Keratinocyte (primary cell): ENCODE results near the gene UBE2V1. TPM values are rescaled to one million over a fixed set of nuclear protein-coding genes. Genes with fewer than 3 reads are reported as not detected.

ENCODE experiments used
- DNase-seq: peaks from one replicate; pipeline ENCODE4 v3.0.0-alpha.2; 2011; ENCODE audit warnings: low read depth, missing footprints, low spot score
- FAIRE-seq: peaks from 2 replicates; lab custom pipeline; 2011; peaks lifted over from hg19 to GRCh38; lab: Jason Lieb, UNC
- H2AFZ ChIP-seq: 2 replicates; pipeline ENCODE4 v1.6.0; 2012; ENCODE audit warnings: low read length, control low read depth, inconsistent platforms; ENCODE audit not compliant: control insufficient read depth
- H3K27ac ChIP-seq: 2 replicates; pipeline ENCODE4 v1.5.1; 2011; ENCODE audit warnings: low read length; ENCODE audit not compliant: control insufficient read depth, insufficient read depth
- H3K27me3 ChIP-seq: 3 replicates; pipeline ENCODE4 v1.6.0; 2011; ENCODE audit warnings: low read length; ENCODE audit not compliant: control insufficient read depth, insufficient read depth; ENCODE audit errors: extremely low read depth
- H3K36me3 ChIP-seq, 2 experiments: 2 replicates in 1 of 2; 3 replicates in 1 of 2; pipeline ENCODE4 v1.5.1; 2011; ENCODE audit warnings: low read length in 2 of 2, mild to moderate bottlenecking in 1 of 2; ENCODE audit not compliant: control insufficient read depth in 2 of 2, insufficient read depth in 2 of 2; ENCODE audit errors: extremely low read depth in 1 of 2
- H3K4me1 ChIP-seq: 3 replicates; pipeline ENCODE4 v1.5.1; 2011; ENCODE audit warnings: low read length; ENCODE audit not compliant: control insufficient read depth, insufficient read depth; ENCODE audit errors: extremely low read depth
- H3K4me2 ChIP-seq: 3 replicates; pipeline ENCODE4 v1.6.0; 2011; ENCODE audit warnings: low read depth, low read length; ENCODE audit not compliant: control insufficient read depth, insufficient read depth; ENCODE audit errors: extremely low read depth
- H3K4me3 ChIP-seq, 3 experiments: fragments of 200-600 bp in 1 of 3; sonication (generic) in 1 of 3; 2 replicates in 2 of 3; 3 replicates in 1 of 3; pipeline ENCODE4 v1.5.1; 2011 to 2016; ENCODE audit warnings: low read length in 3 of 3, mild to moderate bottlenecking in 3 of 3, control low read depth in 2 of 3, inconsistent platforms in 1 of 3, low read depth in 1 of 3, mixed read lengths in 1 of 3, mixed run types in 1 of 3, moderate library complexity in 1 of 3; ENCODE audit not compliant: control insufficient read depth in 2 of 3, insufficient read depth in 2 of 3; ENCODE audit errors: extremely low read depth in 1 of 3
- H3K79me2 ChIP-seq: 2 replicates; pipeline ENCODE4 v1.6.0; 2012; ENCODE audit warnings: low read length; ENCODE audit not compliant: control insufficient read depth, insufficient read depth
- H3K9ac ChIP-seq: 3 replicates; pipeline ENCODE4 v1.6.0; 2011; ENCODE audit warnings: low read length; ENCODE audit not compliant: control insufficient read depth, insufficient read depth; ENCODE audit errors: extremely low read depth
- H3K9me1 ChIP-seq: 3 replicates; pipeline ENCODE4 v1.6.0; 2011; ENCODE audit warnings: low read length; ENCODE audit not compliant: control insufficient read depth, insufficient read depth; ENCODE audit errors: extremely low read depth
- H3K9me3 ChIP-seq: 2 replicates; pipeline ENCODE4 v1.5.1; 2012; ENCODE audit warnings: low read depth, low read length; ENCODE audit not compliant: control insufficient read depth
- H4K20me1 ChIP-seq: 3 replicates; pipeline ENCODE4 v1.6.0; 2011; ENCODE audit warnings: low read length; ENCODE audit not compliant: control insufficient read depth, insufficient read depth; ENCODE audit errors: extremely low read depth
- CTCF ChIP-seq, 3 experiments: IDR thresholded peaks in 1 of 3; conservative IDR thresholded peaks in 1 of 3; optimal IDR thresholded peaks in 1 of 3; 2 replicates in 2 of 3; 3 replicates in 1 of 3; pipeline versions ENCODE3 to v1.5.1; 2011; ENCODE audit warnings: low read length in 3 of 3, mild to moderate bottlenecking in 3 of 3, moderate library complexity in 2 of 3, control low read depth in 1 of 3, inconsistent platforms in 1 of 3; ENCODE audit not compliant: insufficient read depth in 2 of 3; ENCODE audit errors: extremely low read depth in 1 of 3
- EZH2 ChIP-seq: IDR thresholded peaks from one replicate; pipeline ENCODE4 v1.6.1; 2012; ENCODE audit warnings: inconsistent platforms, mild to moderate bottlenecking, low read length, moderate library complexity
- dilution Hi-C: fragments of 300-500 bp; cut with MboI; formaldehyde crosslinking; loops from one replicate; pipeline ENCODE4 v1.7.0; 2020; ENCODE audit warnings: low sequenced_read_pairs; ENCODE audit not compliant: extremely low pct_ligation_motif_present
- polyA plus RNA-seq, 5 experiments: library from polyadenylated mRNA; depleted of rRNA in 3 of 5; stranded (reverse) in 3 of 5; stranded (forward) in 1 of 5; unstranded in 1 of 5; fragments of >200 nt; gene quantifications; 1 replicate in 1 of 5; 2 replicates in 3 of 5; 3 replicates in 1 of 5; pipeline versions ENCODE4 v1.2.1 to v1.2.3, GENCODE V29; 2011 to 2012; ENCODE audit warnings: missing spikeins in 2 of 5, low read depth in 1 of 5, low replicate concordance in 1 of 5

The UBE2V1 gene
- polyA plus RNA-seq, 1 donor (not counting 4 experiments of a cell fraction or from before 2014, with no cell fraction given) = 117 TPM

- Histone ChIP-seq H3K9me3 (no peaks in the 10 kb centered on the region), H3K4me2 (no peak overlapping the region), H4K20me1 (peaks cover 21% of the 10 kb centered on the region), H2AFZ (no peak overlapping the region), H3K9ac (no peak overlapping the region), H3K27ac (no peak overlapping the region), H3K36me3 (peaks cover 51 to 69% of the 10 kb centered on the region in 2 experiments), H3K4me1 (peaks cover 9% of the 10 kb centered on the region), H3K27me3 (no peaks in the 10 kb centered on the region), H3K9me1 (no peaks in the 10 kb centered on the region), H3K4me3 (no peak overlapping the region), H3K79me2 (peaks cover 58% of the 10 kb centered on the region)
- DNase-seq (no peak), FAIRE-seq (no peak)
- TF ChIP-seq CTCF (optimal IDR thresholded peaks at IDR 0.05 in 1 of 3, IDR thresholded peaks at IDR 0.05 in 1 of 3, conservative IDR thresholded peaks at IDR 0.05 in 1 of 3; ENCODE audit: extremely low read depth in 1 of 3, insufficient read depth in 2 of 3, low read length in 3 of 3) (no peak), EZH2 (no peak)
- dilution Hi-C loops = no loop called here
Measured at GRCh38 chr20:50129662-50130355, 16.9 kb upstream of the UBE2V1 start.

- H3K4me3 ChIP-seq = no peak overlapping the region
- no peak overlapping the region for H3K4me2 ChIP-seq
- H4K20me1 ChIP-seq = peaks cover 16% of the 10 kb centered on the region
- DNase-seq = no peak
- H3K36me3 ChIP-seq = peaks cover 56 to 71% of the 10 kb centered on the region in 2 experiments
- H3K4me1 ChIP-seq = peaks cover 9% of the 10 kb centered on the region
- H3K27me3 ChIP-seq = no peaks in the 10 kb centered on the region
- FAIRE-seq = no peak
- H3K9me1 ChIP-seq = no peaks in the 10 kb centered on the region
- H2AFZ ChIP-seq = no peak overlapping the region
- dilution Hi-C loops = no loop called here
- H3K9me3 ChIP-seq = no peaks in the 10 kb centered on the region
- H3K27ac ChIP-seq = no peak overlapping the region
- TF ChIP-seq EZH2 (no peak), CTCF (optimal IDR thresholded peaks at IDR 0.05 in 1 of 3, IDR thresholded peaks at IDR 0.05 in 1 of 3, conservative IDR thresholded peaks at IDR 0.05 in 1 of 3; ENCODE audit: extremely low read depth in 1 of 3, insufficient read depth in 2 of 3, low read length in 3 of 3) (no peak)
- peaks cover 46% of the 10 kb centered on the region for H3K79me2 ChIP-seq
- no peak overlapping the region for H3K9ac ChIP-seq
Measured at GRCh38 chr20:50128520-50128905, 15.6 kb upstream of the UBE2V1 start.
